Ishikawa (cell line): ENCODE results near the gene NR1D2.

ENCODE experiments used
- CEBPB ChIP-seq: IDR thresholded peaks from 2 replicates; pipeline ENCODE4 v1.6.1; 2012
- CREB1 ChIP-seq: IDR thresholded peaks from 2 replicates; pipeline ENCODE4 v1.6.1; 2012; ENCODE audit warnings: low read depth
- EGR1 ChIP-seq: IDR thresholded peaks from 2 replicates; pipeline ENCODE4 v1.6.1; 2012
- EP300 ChIP-seq: IDR thresholded peaks from 2 replicates; pipeline ENCODE4 v1.6.1; 2012; ENCODE audit warnings: borderline replicate concordance
- NFIC ChIP-seq: IDR thresholded peaks from 2 replicates; pipeline ENCODE4 v1.6.1; 2012
- RAD21 ChIP-seq: IDR thresholded peaks from 2 replicates; pipeline ENCODE4 v1.6.1; 2012; ENCODE audit warnings: low read depth
- TAF1 ChIP-seq: IDR thresholded peaks from 2 replicates; pipeline ENCODE4 v1.6.1; 2012; ENCODE audit warnings: low read depth, mild to moderate bottlenecking
- TCF12 ChIP-seq: IDR thresholded peaks from 2 replicates; pipeline ENCODE4 v1.6.1; 2012; ENCODE audit warnings: low read depth
- TEAD4 ChIP-seq: IDR thresholded peaks from 2 replicates; pipeline ENCODE4 v1.6.1; 2012
- YY1 ChIP-seq: IDR thresholded peaks from 2 replicates; pipeline ENCODE4 v1.6.1; 2012; ENCODE audit warnings: low read depth
- ZBTB7A ChIP-seq: IDR thresholded peaks from 2 replicates; pipeline ENCODE4 v1.6.1; 2012; ENCODE audit warnings: low read depth
- TF ChIP-seq, protein P1 (sequence below): IDR thresholded peaks from 2 replicates; pipeline ENCODE4 v1.6.1; 2012; ENCODE audit warnings: low read depth, mild to moderate bottlenecking
- TF ChIP-seq, protein P2 (sequence below): IDR thresholded peaks from 2 replicates; pipeline ENCODE4 v1.6.1; 2012

DNA sequence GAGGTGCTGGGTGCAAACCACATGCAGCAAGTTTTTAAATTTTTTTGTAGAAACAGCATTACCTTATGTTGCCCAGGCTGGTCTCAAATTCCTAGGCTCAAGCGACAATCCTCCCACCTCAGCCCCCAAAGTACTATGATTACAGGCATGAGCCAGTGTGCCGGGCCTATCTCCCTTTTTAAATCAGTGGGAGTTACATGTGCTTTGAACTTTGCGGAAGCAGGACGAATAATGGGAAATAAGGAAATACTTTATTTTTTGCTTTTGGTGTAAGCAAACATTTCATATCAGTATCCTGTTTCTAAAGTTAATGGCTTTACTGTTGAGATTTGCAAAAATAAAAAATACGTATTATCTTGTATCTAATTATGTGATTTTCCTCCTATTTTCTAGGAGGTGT is 9.1 kb downstream of the NR1D2 start:
- TF ChIP-seq, protein P1, sequence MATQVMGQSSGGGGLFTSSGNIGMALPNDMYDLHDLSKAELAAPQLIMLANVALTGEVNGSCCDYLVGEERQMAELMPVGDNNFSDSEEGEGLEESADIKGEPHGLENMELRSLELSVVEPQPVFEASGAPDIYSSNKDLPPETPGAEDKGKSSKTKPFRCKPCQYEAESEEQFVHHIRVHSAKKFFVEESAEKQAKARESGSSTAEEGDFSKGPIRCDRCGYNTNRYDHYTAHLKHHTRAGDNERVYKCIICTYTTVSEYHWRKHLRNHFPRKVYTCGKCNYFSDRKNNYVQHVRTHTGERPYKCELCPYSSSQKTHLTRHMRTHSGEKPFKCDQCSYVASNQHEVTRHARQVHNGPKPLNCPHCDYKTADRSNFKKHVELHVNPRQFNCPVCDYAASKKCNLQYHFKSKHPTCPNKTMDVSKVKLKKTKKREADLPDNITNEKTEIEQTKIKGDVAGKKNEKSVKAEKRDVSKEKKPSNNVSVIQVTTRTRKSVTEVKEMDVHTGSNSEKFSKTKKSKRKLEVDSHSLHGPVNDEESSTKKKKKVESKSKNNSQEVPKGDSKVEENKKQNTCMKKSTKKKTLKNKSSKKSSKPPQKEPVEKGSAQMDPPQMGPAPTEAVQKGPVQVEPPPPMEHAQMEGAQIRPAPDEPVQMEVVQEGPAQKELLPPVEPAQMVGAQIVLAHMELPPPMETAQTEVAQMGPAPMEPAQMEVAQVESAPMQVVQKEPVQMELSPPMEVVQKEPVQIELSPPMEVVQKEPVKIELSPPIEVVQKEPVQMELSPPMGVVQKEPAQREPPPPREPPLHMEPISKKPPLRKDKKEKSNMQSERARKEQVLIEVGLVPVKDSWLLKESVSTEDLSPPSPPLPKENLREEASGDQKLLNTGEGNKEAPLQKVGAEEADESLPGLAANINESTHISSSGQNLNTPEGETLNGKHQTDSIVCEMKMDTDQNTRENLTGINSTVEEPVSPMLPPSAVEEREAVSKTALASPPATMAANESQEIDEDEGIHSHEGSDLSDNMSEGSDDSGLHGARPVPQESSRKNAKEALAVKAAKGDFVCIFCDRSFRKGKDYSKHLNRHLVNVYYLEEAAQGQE: no peak
- TF ChIP-seq EP300 (no peak), NFIC (no peak), RAD21 (no peak), EGR1 (no peak), CEBPB (no peak), CREB1 (no peak), TEAD4 (no peak), YY1 (no peak), ZBTB7A (no peak), TCF12 (no peak), TAF1 (no peak)
- TF ChIP-seq, protein P2, sequence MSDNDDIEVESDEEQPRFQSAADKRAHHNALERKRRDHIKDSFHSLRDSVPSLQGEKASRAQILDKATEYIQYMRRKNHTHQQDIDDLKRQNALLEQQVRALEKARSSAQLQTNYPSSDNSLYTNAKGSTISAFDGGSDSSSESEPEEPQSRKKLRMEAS: no peak
